Suprapubic skin (tissue), 4 donors: ENCODE results near the gene KIF3B. TPM values are rescaled to one million over a fixed set of nuclear protein-coding genes. Genes with fewer than 3 reads are reported as not detected.
"Not testable (repeated sequence)": the region's sequence is repeated elsewhere in the genome, so short reads cannot be mapped to it uniquely, and the experiment has no call there.

Source experiments
- DNase-seq, 2 donors: peaks; one replicate each; pipeline ENCODE4 v3.0.0-alpha.2; 2019; ENCODE audit warnings: low spot score in 2 of 2
- H3K27ac ChIP-seq: fragments of 200-600 bp; sonication (generic); one replicate; pipeline ENCODE4 v1.5.1; 2019
- H3K27me3 ChIP-seq: fragments of 200-600 bp; sonication (generic); one replicate; pipeline ENCODE4 v1.5.1; 2019
- H3K36me3 ChIP-seq: fragments of 200-600 bp; sonication (generic); one replicate; pipeline ENCODE4 v1.5.1; 2019
- H3K4me1 ChIP-seq: fragments of 200-600 bp; sonication (generic); one replicate; pipeline ENCODE4 v1.5.1; 2019
- H3K4me3 ChIP-seq: fragments of 200-600 bp; sonication (generic); one replicate; pipeline ENCODE4 v1.5.1; 2019; ENCODE audit warnings: mild to moderate bottlenecking
- H3K9me3 ChIP-seq: fragments of 200-600 bp; sonication (generic); one replicate; pipeline ENCODE4 v1.5.1; 2019
- CTCF ChIP-seq, 2 donors: fragments of 200-600 bp in 1 of 2; fragments of 450-650 bp in 1 of 2; sonication (generic) in 1 of 2; IDR thresholded peaks; one replicate each; pipeline ENCODE4 v1.5.1; 2016 to 2019; ENCODE audit warnings: antibody characterized with exemption in 2 of 2, mild to moderate bottlenecking in 1 of 2, moderate library complexity in 1 of 2
- EP300 ChIP-seq: sonication (generic); formaldehyde crosslinking; IDR thresholded peaks from one replicate; pipeline ENCODE4 v1.6.1; 2017; ENCODE audit warnings: antibody characterized with exemption
- POLR2A ChIP-seq, 2 donors: fragments of 450-650 bp; IDR thresholded peaks; one replicate each; pipeline ENCODE4 v1.6.1; 2017; ENCODE audit warnings: antibody characterized with exemption in 2 of 2, mild to moderate bottlenecking in 2 of 2, moderate library complexity in 2 of 2
- POLR2AphosphoS5 ChIP-seq, 3 donors: sonication (generic); formaldehyde crosslinking; IDR thresholded peaks; one replicate each; pipeline ENCODE4 v1.6.1; 2017; ENCODE audit warnings: antibody characterized with exemption in 3 of 3
- WGBS: methylation state at CpG from one replicate; pipeline ENCODE4 v1.1.5; 2018; 5-methylcytosine and 5-hydroxymethylcytosine counted together
- total RNA-seq, 4 donors: library from RNA; depleted of rRNA; stranded (reverse); fragments of >200 nt; gene quantifications; one replicate each; pipeline ENCODE4 v1.1.0, GENCODE V29; 2016

Gene KIF3B
- total RNA-seq, 4 donors from 2014 or later, result 12.7 to 17.3 (median 14.9) TPM

- H3K9me3 ChIP-seq, result no peaks in the 10 kb centered on the region
- H3K36me3 ChIP-seq, result peaks cover 21% of the 10 kb centered on the region
- DNase-seq, result no peak
- no peak overlapping the region for H3K4me3 ChIP-seq
- TF ChIP-seq POLR2A (IDR thresholded peaks at IDR 0.05) (no peak), POLR2AphosphoS5 (IDR thresholded peaks at IDR 0.05) (no peak), EP300 (no peak), CTCF (IDR thresholded peaks at IDR 0.05) (no peak)
- peaks cover 35% of the 10 kb centered on the region for H3K4me1 ChIP-seq
- no peak overlapping the region for H3K27ac ChIP-seq
- H3K27me3 ChIP-seq, result no peaks in the 10 kb centered on the region
Observed at GRCh38 chr20:32368323-32368722, 90.9 kb downstream of the KIF3B start.

DNA sequence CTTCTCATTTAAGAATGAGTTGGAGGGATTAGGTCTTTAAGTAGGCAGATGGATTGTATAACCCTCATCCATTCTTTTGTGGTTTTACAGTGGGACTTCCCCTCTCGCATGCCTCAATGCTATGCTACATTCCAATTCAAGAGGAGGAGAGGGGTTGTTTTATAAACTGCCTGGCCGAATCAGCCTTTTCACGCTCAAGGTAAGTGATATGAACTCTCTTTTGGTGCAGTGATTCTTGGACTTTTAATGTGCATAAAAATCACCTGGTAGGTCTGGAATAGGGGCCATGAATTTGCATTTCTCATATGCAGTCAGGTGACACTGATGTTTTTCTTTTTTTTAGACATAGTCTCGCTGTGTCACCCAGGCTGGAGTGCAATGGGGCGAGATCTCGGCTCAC, 91.5 kb downstream of the KIF3B start:
- Histone ChIP-seq H3K36me3 (peaks cover 24% of the 10 kb centered on the region), H3K4me1 (peaks cover 30% of the 10 kb centered on the region), H3K27me3 (no peaks in the 10 kb centered on the region), H3K4me3 (no peak overlapping the region), H3K27ac (no peak overlapping the region), H3K9me3 (no peaks in the 10 kb centered on the region)
- DNase-seq, result no peak
- no peak for TF ChIP-seq POLR2A (IDR thresholded peaks at IDR 0.05)
- no peak for TF ChIP-seq EP300
- TF ChIP-seq CTCF (IDR thresholded peaks at IDR 0.05), result no peak
- TF ChIP-seq POLR2AphosphoS5 (IDR thresholded peaks at IDR 0.05), result no peak
- WGBS, result 90% methylated on average over 6 of the region's 6 CpGs

DNA sequence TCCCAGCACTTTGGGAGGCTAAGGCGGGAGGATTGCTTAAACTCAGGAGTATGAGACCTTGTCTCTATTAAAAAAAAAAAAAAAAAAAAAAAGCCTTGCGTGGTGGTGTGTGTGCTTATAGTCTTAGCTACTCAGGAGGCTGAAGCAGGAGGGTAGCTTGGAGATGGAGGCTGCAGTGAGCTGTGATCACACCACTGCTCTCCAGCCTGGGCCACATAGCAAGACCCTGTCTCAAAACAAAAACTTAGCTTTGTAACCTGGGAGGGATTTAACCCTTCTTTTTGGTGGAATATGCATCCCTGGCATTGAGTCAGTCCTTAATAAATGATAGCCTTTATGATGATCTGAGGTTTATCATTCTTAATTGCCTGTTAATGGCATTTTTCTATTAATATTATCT, 93.4 kb downstream of the KIF3B start:
- DNase-seq, result no peak
- Histone ChIP-seq H3K4me3 (no peak overlapping the region), H3K9me3 (no peaks in the 10 kb centered on the region), H3K27me3 (no peaks in the 10 kb centered on the region), H3K4me1 (peaks cover 16% of the 10 kb centered on the region), H3K27ac (no peak overlapping the region), H3K36me3 (peaks cover 32% of the 10 kb centered on the region)
- 100% methylated on average over 2 of the region's 2 CpGs for WGBS
- TF ChIP-seq POLR2AphosphoS5 (IDR thresholded peaks at IDR 0.05), result no peak
- no peak for TF ChIP-seq EP300
- no peak for TF ChIP-seq CTCF (IDR thresholded peaks at IDR 0.05)
- no peak for TF ChIP-seq POLR2A (IDR thresholded peaks at IDR 0.05)

- 78% methylated on average over 2 of the region's 2 CpGs for WGBS
- TF ChIP-seq POLR2A (IDR thresholded peaks at IDR 0.05), result no peak
- TF ChIP-seq EP300, result no peak
- no peak for TF ChIP-seq POLR2AphosphoS5 (IDR thresholded peaks at IDR 0.05)
- TF ChIP-seq CTCF (IDR thresholded peaks at IDR 0.05), result no peak
Observed at GRCh38 chr20:32378461-32378860, 101.0 kb downstream of the KIF3B start.

GRCh38 chr20:32380037-32380436, 102.6 kb downstream of the KIF3B start:
- H3K9me3 ChIP-seq, H3K27ac ChIP-seq, DNase-seq, H3K4me3 ChIP-seq, H3K4me1 ChIP-seq, H3K27me3 ChIP-seq: not testable (repeated sequence)
- H3K36me3 ChIP-seq, result peaks cover 13% of the 10 kb centered on the region
- WGBS, result 96% methylated on average over 9 of the region's 9 CpGs

More at GRCh38 chr20:32378461-32378860, 101.0 kb downstream of the KIF3B start:
- Histone ChIP-seq H3K36me3 (peaks cover 23% of the 10 kb centered on the region), H3K4me3 (no peak overlapping the region), H3K27ac (no peak overlapping the region), H3K9me3 (no peaks in the 10 kb centered on the region), H3K27me3 (no peaks in the 10 kb centered on the region), H3K4me1 (no peaks in the 10 kb centered on the region)
- DNase-seq, result no peak

DNA sequence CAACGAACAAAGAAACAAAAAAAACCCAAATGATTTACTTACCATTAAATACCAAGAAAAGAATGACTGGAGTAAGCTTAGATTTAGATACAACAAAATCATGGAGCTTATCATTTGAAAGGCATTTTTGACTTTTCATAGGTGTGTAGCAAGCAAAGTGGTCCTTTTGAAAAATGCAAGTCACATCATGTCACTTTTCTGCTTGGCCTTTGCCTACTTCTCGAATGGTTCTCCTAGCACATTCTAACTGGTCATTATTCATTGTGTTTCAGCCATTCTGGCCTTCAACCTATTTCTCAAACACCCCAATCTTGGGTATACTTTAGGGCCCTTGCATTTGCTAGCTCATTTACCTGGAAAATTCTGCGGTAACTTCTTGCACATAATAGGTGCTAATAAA, 103.3 kb downstream of the KIF3B start:
- Histone ChIP-seq H3K4me3 (no peak overlapping the region), H3K27me3 (no peaks in the 10 kb centered on the region), H3K9me3 (no peaks in the 10 kb centered on the region), H3K27ac (no peak overlapping the region), H3K36me3 (peaks cover 12% of the 10 kb centered on the region), H3K4me1 (peaks cover 8% of the 10 kb centered on the region)
- TF ChIP-seq POLR2AphosphoS5 (IDR thresholded peaks at IDR 0.05), result no peak
- TF ChIP-seq EP300, result no peak
- no peak for TF ChIP-seq POLR2A (IDR thresholded peaks at IDR 0.05)
- TF ChIP-seq CTCF (IDR thresholded peaks at IDR 0.05), result no peak
- 90% methylated on average over 3 of the region's 3 CpGs for WGBS
- DNase-seq, result no peak
